COLO668 (cell line): ENCODE results near the gene ALPG.
"Not testable (repeated sequence)": the region's sequence is repeated elsewhere in the genome, so short reads cannot be mapped to it uniquely, and the experiment has no call there.

Experiments
- DNase-seq: peaks from one replicate; lab custom pipeline; 2025; ENCODE audit not compliant: unreplicated experiment; lab: John Stamatoyannopoulos, UW

Gene ALPG

DNA sequence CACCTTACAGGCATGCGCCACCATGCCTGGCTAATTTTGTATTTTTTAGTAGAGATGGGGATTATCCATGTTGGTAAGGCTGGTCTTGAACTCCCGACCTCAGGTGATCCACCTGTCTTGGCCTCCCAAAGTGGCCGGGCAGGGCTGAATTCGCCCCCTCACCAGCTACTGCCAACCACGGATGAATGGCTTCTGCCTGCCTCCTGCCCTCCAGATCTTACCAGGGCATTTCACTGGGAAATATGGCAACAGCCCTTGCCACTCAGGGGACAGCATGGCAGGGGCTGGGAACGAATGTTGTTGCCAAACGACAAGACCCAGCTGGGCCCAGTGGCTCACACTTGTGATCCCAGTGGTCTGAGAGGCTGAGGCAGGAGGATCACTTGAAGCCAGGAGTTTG is 29.9 kb upstream of the ALPG start:
- no peak for DNase-seq

- DNase-seq, result no peak
These were observed 29.3 kb upstream of the ALPG start for GRCh38 chr2:232377319-232377718.

DNA sequence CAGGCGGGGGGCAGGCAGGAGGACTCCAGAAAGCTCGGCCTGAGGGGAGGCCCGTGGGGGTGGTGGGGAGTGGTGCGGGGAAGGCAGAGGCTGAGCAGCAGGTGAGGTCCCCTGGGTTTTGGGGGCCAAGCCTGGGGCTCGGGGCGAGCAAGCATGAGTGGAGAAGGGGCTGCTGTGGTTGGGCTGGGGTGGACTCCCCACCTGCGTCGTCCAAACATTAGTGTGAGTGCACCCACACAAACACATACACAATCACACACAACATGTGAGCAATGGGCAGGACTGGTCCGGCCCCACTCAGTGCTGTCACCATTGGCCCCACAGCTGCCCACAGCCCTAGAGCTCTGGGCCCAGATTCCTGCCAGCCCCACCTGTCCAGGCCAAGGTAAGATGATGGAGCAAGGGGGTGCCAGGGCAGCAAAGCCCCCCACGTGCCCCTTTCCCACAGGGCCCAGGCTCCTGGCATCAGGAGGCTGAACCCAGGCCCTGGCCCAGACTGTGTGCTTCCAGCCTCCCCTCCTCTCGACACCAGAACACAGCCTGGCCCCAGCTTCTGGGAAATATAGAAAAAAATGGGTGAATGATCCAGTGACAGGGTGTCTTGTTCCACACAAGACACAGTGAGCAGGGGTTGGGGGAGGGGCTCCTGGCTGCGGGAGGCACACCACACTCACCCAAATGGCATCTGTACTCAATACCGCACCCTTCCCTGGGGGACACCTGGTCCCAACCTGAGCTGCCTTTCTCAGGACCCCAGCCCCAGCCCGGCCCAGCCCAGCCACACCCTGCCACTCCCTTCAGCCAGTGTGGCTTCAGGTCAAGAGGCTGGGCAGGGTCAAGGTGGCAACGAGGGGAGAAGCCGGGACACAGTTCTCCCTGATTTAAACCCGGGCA is 28.6 kb upstream of the ALPG start:
- no peak for DNase-seq

DNA sequence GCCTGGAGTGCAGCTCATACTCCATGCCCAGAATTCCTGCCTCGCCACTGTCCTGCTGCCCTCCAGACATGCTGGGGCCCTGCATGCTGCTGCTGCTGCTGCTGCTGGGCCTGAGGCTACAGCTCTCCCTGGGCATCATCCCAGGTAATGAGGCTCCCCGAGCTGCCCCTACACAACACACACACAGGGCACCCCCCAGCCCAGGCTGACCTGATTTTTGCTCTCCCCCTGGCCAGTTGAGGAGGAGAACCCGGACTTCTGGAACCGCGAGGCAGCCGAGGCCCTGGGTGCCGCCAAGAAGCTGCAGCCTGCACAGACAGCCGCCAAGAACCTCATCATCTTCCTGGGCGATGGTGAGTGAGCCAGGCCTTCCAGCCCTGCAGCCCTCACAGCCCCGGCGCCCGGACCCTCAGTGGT is 27.9 kb upstream of the ALPG start, which contains the start of gene ALPP:
Gene ALPP (plus strand): TSS at position 17 of the 417 bp plus-strand sequence. CDS start 52 bp downstream, at position 69.
- DNase-seq, result not testable (repeated sequence)

DNA sequence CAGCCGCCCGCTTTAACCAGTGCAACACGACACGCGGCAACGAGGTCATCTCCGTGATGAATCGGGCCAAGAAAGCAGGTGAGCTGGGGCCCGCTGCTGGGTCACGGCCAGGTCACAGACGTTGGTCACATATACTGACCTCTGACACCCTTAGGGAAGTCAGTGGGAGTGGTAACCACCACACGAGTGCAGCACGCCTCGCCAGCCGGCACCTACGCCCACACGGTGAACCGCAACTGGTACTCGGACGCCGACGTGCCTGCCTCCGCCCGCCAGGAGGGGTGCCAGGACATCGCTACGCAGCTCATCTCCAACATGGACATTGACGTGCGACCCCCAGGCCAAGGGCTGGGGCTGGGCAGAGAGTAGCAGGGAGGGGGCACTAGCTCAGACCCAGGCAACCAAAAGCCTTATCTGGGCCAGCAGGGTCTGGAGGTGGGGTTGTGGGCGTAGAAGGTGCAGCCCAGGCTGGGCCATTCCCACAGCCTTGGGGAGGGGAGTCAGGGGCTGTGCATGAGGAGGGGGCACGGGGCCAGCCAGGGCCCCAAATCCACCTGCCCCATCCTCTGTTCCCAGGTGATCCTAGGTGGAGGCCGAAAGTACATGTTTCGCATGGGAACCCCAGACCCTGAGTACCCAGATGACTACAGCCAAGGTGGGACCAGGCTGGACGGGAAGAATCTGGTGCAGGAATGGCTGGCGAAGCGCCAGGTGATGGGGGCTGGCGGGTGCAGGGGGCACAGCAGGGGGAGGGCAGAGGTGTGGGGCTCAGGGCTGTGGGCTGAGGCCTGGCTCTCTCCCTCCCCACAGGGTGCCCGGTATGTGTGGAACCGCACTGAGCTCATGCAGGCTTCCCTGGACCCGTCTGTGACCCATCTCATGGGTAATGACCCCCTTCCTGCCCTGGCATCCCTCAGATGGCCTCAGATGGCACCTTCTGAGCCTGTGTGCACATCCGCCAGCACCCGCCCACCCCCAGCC is 26.7 kb upstream of the ALPG start:
- DNase-seq, result not testable (repeated sequence)

GRCh38 chr2:232381204-232382031 is 25.2 kb upstream of the ALPG start:
- not testable (repeated sequence) for DNase-seq

DNA sequence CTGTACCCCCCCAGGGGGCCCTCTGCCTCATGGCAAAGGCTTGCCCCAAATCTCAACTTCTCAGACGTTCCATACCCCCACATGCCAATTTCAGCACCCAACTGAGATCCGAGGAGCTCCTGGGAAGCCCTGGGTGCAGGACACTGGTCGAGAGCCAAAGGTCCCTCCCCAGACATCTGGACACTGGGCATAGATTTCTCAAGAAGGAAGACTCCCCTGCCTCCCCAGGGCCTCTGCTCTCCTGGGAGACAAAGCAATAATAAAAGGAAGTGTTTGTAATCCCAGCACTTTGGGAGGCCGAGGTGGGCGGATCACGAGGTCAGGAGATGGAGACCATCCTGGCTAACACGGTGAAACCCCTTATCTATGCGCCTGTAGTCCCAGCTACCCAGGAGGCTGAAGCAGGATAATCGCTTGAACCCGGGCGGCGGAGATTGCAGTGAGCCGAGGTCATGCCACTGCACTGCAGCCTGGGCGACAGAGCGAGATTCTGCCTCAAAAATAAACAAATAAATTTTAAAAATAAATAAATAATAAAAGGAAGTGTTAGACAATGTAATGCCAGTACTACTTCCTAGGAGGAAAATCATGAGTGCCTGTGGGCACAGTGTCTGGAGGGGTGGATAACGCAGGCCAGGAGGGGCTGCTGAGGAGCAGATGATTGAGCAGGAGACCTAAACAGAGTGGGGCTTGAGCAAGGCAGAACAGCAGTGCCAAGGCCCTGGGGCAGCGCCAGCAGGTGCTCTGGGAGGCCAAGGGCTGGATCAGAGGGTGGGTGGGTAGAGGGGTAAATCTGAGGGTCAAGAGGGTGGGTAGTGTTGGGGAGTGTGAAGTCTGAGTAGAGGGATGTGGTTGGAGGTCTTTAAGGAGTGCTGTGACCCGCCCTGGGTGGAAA is 24.1 kb upstream of the ALPG start:
- no peak for DNase-seq

DNA sequence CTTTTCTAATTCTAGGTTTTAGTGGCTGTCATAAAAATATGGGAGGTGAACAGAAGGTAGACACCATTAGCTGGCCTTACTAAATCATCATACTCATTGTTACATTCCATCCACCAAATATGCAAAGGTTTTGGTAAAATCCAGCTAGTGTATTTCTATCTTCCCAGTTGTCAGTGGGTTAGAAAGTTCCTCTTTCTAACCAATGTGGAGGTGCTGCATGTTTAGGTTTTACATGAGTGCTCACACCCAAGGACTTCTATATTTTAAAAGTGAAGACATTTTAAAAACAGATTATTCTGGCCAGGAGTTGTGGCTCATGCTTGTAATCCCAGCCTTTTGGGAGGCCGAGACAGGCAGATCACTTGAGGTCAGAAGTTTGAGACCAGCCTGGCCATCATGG is 22.2 kb upstream of the ALPG start:
- DNase-seq, result no peak

- not testable (repeated sequence) for DNase-seq
These were observed 21.6 kb upstream of the ALPG start for GRCh38 chr2:232385058-232385457.

GRCh38 chr2:232385660-232386489 is 20.8 kb upstream of the ALPG start:
- DNase-seq, result no peak

DNA sequence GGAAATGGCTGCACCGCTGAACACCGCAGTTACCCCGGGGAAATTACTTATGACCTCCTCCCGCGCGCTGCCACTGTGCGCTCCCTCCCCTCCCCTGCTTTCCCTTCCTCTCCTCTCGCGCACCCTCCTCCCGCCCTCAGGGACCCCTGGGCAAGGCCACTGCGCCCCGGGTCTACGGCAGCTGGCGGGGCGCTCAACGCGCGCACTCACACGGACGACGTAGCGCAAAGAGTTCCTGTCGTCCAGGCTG is 20.2 kb upstream of the ALPG start:
- DNase-seq, result no peak

DNA sequence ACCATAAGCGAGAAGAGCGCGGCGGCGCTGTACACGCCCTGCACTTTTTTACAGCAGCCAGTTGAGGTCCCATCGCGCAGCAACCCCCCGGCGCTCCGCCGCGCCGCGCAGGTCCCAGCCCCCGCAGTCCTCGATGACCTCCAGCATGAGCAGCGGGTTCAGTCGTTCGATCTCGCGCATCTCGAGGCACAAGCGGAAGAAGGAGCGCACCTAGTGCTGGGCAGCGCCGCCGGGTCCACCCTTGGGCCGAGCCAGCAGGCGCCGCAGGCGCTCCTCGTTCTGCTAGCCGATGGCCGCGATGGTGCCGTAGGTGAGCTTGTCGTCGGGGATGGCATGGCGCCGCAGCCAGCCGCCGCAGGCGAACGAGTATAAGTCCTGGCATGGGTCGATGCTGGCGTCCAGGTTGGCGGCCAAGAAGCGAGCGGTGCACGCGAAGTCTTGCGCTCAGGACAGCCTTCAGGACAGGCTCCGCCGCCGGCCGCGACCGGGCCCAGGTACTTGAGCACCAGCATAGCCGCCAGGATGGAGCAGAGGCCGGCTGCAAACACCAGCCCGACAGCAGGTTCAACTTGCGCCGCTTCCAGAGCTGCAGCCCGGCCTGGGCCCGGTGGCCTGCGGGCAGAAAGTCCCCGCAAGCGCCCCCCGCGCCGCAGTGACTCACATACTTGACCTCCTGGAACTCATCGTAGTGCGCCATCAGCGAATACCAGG is 19.7 kb upstream of the ALPG start:
- peak; percentile 31 for DNase-seq

GRCh38 chr2:232387451-232388171 is 19.0 kb upstream of the ALPG start:
- DNase-seq, result no peak

DNA sequence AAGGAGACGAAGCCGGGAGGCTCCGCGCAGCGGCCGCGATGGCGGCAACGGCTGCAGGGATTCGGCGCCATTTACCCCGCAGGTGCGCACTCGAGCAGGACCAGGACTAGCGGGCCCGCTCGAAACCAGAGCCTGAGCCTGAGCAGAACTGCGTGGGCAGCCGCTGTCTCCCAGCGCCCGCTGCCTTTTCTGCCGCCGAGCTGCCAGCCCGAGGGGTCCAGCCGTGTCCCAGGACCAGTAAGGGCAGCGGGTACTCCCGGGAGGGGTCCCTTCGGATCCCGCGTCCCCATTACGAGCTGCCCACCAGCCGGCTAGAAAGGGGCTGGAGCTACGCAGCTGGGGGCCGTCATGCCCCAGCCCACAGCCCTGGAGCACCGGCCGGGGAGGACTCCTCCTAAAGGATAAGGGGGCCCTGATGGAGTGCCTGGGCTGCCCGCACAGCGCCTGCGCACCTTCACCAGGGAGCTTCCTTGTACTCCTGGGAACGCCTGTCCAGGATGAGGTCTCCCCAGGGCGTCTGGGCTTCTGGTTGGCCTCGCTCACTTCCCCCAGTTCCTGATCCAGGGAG is 18.2 kb upstream of the ALPG start:
- DNase-seq, result no peak

DNA sequence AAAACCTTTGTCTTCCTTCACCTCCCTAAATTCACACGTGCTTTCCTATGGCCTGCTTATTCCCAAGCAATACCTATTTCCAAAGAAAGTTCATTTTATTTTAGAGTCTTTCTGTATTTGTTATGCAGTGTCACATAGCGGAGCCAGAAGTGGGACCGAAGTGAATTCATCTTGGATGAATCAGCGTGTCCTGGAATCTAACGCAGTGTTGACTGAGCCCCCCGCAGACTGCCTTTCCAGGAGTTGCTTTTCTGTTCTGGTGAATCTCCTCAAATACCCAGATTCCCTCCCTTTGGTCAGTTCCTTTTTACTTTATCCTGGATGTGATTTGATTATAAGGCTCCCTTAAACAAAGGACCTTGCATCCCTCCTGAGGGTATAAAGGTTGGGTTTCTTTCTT is 17.3 kb upstream of the ALPG start:
- no peak for DNase-seq

DNA sequence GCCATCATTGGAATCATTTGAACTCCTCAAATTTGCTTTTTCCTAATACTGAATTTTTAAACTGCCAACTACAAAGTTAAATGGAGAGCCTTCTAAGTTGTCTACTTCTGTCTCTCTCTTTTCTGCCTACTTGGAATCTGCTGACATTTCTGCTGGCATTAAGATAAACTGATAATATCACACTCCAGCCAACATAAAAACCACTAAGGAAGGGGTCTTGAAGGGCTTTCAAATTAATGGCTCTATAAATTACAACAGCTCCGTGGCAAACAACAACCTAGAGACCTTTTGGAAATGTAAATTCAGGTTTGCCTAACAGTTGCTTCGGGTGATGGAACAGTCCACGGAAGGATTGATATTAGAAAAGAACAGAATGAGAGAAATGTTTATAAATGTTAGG is 16.0 kb upstream of the ALPG start:
- DNase-seq, result no peak

DNA sequence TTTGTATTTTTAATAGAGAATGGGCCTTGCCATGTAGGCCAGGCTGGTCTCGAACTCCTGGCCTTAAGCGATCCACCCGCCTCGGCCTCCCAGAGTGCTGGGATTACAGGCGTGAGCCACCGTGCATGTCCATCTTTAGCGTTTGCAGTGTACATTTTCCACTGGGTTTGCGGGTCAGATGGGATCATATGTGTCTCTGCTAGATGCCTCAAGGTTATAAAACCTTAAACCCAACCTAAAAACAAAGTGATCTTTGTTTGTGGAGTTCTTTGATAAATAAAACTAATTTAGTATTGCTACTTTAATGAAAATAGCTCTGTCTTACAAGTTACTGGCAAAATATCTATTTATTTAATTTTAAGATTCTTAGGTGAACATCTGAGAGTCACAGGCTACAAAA is 13.1 kb upstream of the ALPG start:
- DNase-seq, result no peak

DNA sequence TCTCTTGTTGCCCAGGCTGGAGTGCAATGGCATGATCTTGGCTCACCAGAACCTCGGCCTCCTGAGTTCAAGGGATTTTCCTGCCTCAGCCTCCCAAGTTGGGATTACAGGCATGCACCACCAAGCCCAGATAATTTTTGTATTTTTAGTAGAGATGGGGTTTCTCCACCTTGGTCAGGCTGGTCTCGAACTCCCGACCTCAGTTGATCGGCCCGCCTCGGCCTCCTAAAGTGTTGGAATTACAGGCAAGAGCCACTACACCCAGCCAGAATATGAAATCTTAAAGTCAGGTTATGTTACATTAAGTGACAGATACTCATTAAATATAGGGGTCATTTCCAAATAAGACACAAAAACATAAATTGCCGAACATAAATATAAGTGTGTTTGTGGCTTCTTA is 12.2 kb upstream of the ALPG start:
- DNase-seq, result not testable (repeated sequence)
